Thyroid gland (tissue), 4 donors: Measurements from ENCODE around the gene MEP1A. TPM values are rescaled to one million over a fixed set of nuclear protein-coding genes. Genes with fewer than 3 reads are reported as not detected.
A peak's percentile ranks its signal among the peaks of the same experiment; 100 is the strongest.

Experiments
- DNase-seq, 2 donors: peaks; one replicate each; pipeline ENCODE4 v3.0.0-alpha.2; 2019
- H3K27ac ChIP-seq, 3 donors: fragments of 200-600 bp; sonication (generic); 1 replicate in 2 of 3; 2 replicates in 1 of 3; pipeline ENCODE4 v1.5.1; 2016 to 2019; ENCODE audit warnings: mild to moderate bottlenecking in 1 of 3, moderate library complexity in 1 of 3
- H3K27me3 ChIP-seq: fragments of 200-600 bp; sonication (generic); one replicate; pipeline ENCODE4 v1.5.1; 2019
- H3K36me3 ChIP-seq, 2 donors: fragments of 200-600 bp; sonication (generic); one replicate each; pipeline ENCODE4 v1.5.1; 2016 to 2019
- H3K4me1 ChIP-seq, 2 donors: fragments of 200-600 bp; sonication (generic); one replicate each; pipeline ENCODE4 v1.5.1; 2017 to 2019
- H3K4me3 ChIP-seq, 3 donors: fragments of 200-600 bp; sonication (generic); replicated peaks in 1 of 3; 1 replicate in 2 of 3; 2 replicates in 1 of 3; pipeline ENCODE4 v1.5.1; 2016; ENCODE audit warnings: mild to moderate bottlenecking in 1 of 3
- H3K9me3 ChIP-seq: fragments of 200-600 bp; sonication (generic); one replicate; pipeline ENCODE4 v1.5.1; 2017
- POLR2A ChIP-seq, 2 donors: fragments of 450-650 bp; IDR thresholded peaks; one replicate each; pipeline ENCODE4 v1.6.1; 2017; ENCODE audit warnings: antibody characterized with exemption in 2 of 2, mild to moderate bottlenecking in 2 of 2, moderate library complexity in 1 of 2
- WGBS, 2 donors: methylation state at CpG; one replicate each; pipeline ENCODE4 v1.1.5; 2017; 5-methylcytosine and 5-hydroxymethylcytosine counted together
- intact Hi-C: fragments of 100-400 bp; cut with DNase I; formaldehyde crosslinking; loops from one replicate; pipeline ENCODE4 v1.15.1; 2023
- total RNA-seq, 4 donors: library from RNA; depleted of rRNA; stranded (reverse); fragments of >200 nt; gene quantifications; one replicate each; pipeline ENCODE4 v1.2.3, GENCODE V29; 2016
- TF ChIP-seq, protein P1 (sequence below), 6 experiments: fragments of 200-600 bp in 3 of 6; fragments of 450-650 bp in 3 of 6; sonication (generic) in 3 of 6; IDR thresholded peaks; one replicate each; pipeline ENCODE4 v1.5.1; 2016 to 2019; ENCODE audit warnings: antibody characterized with exemption in 6 of 6, mild to moderate bottlenecking in 2 of 6, inconsistent platforms in 1 of 6, moderate library complexity in 1 of 6

MEP1A gene
- total RNA-seq, 4 donors from 2014 or later, result not detected

DNA sequence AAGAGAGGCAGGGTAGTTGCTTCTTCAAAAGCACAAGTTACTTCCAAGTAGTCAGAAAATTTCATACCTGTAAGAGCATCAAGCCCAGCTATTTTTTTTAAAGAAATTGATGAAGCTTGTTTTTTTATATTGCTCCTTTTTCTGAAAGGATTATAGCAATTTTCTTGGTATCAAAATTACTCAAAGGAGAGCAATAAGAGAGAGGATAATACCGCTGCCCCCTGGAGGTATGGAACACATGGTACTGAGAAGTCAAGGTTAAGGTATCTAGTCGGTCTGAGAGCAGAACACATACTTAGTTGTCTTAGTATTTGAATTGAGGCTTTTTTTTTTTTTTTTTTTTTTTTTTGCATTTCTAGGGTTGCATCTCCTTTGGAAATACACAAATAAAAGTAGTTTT is 69.2 kb downstream of the MEP1A start:
- TF ChIP-seq POLR2A (IDR thresholded peaks at IDR 0.05), result no peak
- TF ChIP-seq, protein P1, sequence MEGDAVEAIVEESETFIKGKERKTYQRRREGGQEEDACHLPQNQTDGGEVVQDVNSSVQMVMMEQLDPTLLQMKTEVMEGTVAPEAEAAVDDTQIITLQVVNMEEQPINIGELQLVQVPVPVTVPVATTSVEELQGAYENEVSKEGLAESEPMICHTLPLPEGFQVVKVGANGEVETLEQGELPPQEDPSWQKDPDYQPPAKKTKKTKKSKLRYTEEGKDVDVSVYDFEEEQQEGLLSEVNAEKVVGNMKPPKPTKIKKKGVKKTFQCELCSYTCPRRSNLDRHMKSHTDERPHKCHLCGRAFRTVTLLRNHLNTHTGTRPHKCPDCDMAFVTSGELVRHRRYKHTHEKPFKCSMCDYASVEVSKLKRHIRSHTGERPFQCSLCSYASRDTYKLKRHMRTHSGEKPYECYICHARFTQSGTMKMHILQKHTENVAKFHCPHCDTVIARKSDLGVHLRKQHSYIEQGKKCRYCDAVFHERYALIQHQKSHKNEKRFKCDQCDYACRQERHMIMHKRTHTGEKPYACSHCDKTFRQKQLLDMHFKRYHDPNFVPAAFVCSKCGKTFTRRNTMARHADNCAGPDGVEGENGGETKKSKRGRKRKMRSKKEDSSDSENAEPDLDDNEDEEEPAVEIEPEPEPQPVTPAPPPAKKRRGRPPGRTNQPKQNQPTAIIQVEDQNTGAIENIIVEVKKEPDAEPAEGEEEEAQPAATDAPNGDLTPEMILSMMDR (IDR thresholded peaks at IDR 0.05), result no peak
- intact Hi-C loops, result no loop called here
- 80 to 81% methylated on average over 2 of the region's 2 CpGs for WGBS, 2 donors
- DNase-seq, result no peak
- H3K4me1 ChIP-seq, result no peaks in the 10 kb centered on the region
- no peak overlapping the region for H3K4me3 ChIP-seq
- no peak overlapping the region for H3K27ac ChIP-seq
- no peaks in the 10 kb centered on the region for H3K27me3 ChIP-seq
- H3K36me3 ChIP-seq, result peaks cover 0 to 18% of the 10 kb centered on the region in 2 donors
- no peaks in the 10 kb centered on the region for H3K9me3 ChIP-seq

DNA sequence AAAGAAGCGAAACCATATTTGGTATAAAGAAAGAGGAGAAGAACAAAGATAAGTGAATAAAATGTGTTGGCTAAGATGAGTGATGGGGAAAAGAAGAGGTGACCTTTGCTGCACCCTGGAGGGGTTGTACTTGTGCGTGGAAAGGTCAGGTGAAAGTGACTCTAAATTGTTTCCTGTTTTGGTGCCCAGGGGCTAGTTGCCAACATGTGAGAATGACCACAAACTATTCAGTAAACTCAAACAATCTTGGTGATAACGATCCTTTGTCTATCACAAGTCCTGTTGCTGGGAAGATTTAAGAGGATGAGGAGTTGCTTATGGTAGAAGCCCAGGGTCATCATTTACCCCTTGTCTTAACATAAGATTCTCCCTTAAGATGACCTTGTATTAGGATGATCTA is 70.6 kb downstream of the MEP1A start:
- TF ChIP-seq POLR2A (IDR thresholded peaks at IDR 0.05), result no peak
- TF ChIP-seq, protein P1 (IDR thresholded peaks at IDR 0.05), result no peak
- Histone ChIP-seq H3K4me1 (no peaks in the 10 kb centered on the region), H3K27me3 (no peaks in the 10 kb centered on the region), H3K36me3 (peaks cover 0 to 16% of the 10 kb centered on the region in 2 donors), H3K27ac (no peak overlapping the region), H3K4me3 (no peak overlapping the region), H3K9me3 (no peaks in the 10 kb centered on the region)
- 85 to 86% methylated on average over 3 of the region's 3 CpGs for WGBS, 2 donors
- no peak for DNase-seq
- intact Hi-C loops, result no loop called here

DNA sequence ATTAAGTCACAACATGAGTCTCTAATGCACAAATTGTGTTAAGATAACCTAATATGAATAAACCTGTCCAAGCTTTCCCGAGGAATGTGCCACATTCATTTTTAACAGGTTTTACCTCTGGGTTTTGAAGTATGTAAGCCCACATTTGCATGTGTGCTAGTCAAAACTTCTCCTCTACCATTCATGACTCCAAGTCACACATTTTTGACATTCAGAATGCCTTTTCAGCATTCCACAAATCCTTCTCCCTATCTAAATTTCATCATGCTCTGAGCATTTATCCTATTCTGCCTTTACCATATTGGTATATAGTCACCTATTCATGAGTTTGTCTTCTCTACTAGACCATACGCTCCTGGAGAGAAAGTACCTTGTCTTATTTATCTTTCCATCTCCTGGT is 72.0 kb downstream of the MEP1A start:
- intact Hi-C loops, result no loop called here
- DNase-seq, result no peak
- Histone ChIP-seq H3K9me3 (no peaks in the 10 kb centered on the region), H3K36me3 (peaks cover 0 to 15% of the 10 kb centered on the region in 2 donors), H3K27me3 (no peaks in the 10 kb centered on the region), H3K4me1 (no peaks in the 10 kb centered on the region), H3K4me3 (no peak overlapping the region), H3K27ac (no peak overlapping the region)
- WGBS, 2 donors, result 89 to 93% methylated on average over 2 of the region's 2 CpGs
- TF ChIP-seq, protein P1 (IDR thresholded peaks at IDR 0.05), result no peak
- TF ChIP-seq POLR2A (IDR thresholded peaks at IDR 0.05), result no peak

DNA sequence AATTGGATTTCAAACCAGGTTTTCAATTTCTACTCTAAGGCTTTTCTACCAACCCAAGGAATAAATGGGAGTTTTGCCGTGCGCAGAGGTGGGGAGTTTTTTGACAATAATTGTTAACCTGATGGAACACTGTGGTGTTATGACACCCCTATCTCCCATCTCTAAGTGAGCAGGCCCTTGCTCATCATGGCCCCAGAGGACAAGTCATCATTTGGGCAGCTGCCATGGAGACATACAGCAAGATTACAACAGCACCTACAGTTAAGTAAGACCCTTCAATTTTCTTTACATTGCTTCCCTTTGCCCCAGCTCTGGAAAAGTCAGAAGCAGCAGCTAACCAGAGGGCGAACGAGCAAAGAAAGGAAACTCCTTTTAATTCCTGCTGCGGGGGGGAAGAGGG is 74.2 kb downstream of the MEP1A start:
- Histone ChIP-seq H3K4me1 (no peaks in the 10 kb centered on the region), H3K9me3 (no peaks in the 10 kb centered on the region), H3K4me3 (no peak overlapping the region), H3K27me3 (no peaks in the 10 kb centered on the region), H3K36me3 (peaks cover 0 to 9% of the 10 kb centered on the region in 2 donors), H3K27ac (no peak overlapping the region)
- DNase-seq, result no peak
- TF ChIP-seq, protein P1 (IDR thresholded peaks at IDR 0.05), result no peak
- TF ChIP-seq POLR2A (IDR thresholded peaks at IDR 0.05), result no peak
- WGBS, 2 donors, result 76% methylated on average over 5 of the region's 5 CpGs
- intact Hi-C loops, result no loop called here

DNA sequence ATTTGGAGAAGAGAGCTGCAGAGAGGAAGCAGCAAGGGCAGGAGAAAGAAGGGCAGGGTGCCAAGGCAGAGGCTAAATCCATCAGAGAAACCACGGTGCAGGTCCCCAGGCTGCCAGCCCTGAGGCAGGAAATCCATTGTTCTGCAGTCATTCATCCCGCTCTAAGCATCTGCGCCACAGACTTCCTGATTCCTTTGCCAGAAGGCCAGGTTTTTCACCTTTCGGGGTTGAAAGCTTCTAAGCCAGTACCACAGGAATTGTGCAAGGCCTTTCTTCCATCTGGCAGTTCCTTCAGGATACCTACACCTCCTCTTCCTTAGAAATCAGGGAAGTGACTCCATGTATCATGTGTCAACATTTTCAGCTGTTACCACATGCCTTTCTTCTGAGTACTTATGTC is 82.9 kb downstream of the MEP1A start:
- H3K9me3 ChIP-seq, result no peaks in the 10 kb centered on the region
- intact Hi-C loops, result no loop called here
- H3K4me3 ChIP-seq, result no peak overlapping the region
- H3K27ac ChIP-seq, result no peak overlapping the region
- H3K27me3 ChIP-seq, result no peaks in the 10 kb centered on the region
- no peak for TF ChIP-seq POLR2A (IDR thresholded peaks at IDR 0.05)
- TF ChIP-seq, protein P1 (IDR thresholded peaks at IDR 0.05), result no peak
- no peaks in the 10 kb centered on the region for H3K4me1 ChIP-seq
- WGBS, 2 donors, result 57 to 65% methylated on average over 4 of the region's 4 CpGs
- H3K36me3 ChIP-seq, result peaks cover 0 to 11% of the 10 kb centered on the region in 2 donors
- peak in 1 of 2 donors; percentile 42 for DNase-seq
